ENCODE results near the gene RAB40A.
A peak's percentile ranks its signal among the peaks of the same experiment; 100 is the strongest.

RAB40A gene, protein sequence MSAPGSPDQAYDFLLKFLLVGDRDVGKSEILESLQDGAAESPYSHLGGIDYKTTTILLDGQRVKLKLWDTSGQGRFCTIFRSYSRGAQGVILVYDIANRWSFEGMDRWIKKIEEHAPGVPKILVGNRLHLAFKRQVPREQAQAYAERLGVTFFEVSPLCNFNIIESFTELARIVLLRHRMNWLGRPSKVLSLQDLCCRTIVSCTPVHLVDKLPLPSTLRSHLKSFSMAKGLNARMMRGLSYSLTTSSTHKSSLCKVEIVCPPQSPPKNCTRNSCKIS

DNA sequence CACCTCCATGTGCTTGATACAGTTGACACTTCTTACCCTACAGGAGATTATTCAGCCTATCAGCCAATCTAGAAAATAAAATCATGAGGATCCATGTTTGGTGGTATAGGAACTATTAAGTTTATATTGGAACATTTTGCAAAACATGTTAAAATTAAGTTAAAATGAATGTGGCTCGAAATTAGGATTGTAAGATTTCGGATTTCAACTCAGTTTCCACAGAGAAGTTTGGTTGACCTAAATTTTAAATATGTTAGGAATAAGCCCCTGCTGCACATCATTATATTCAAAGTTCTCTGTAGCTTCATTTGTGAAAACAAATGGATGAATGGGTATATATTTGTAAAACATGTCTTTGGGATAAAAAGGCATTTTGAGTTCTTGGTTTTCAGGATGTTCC, at the start of gene RAB40A:
RAB40A (minus strand) TSS at position 101 of the 400 bp plus-strand sequence. CDS start 18,733 bp downstream, outside the sequence.
- no peak for DNase-seq (ENCODE audit: low read depth, low spot score)

- DNase-seq (ENCODE audit: low read depth, low spot score), result no peak
Observed at GRCh38 chrX:103565752-103566151, 46.5 kb upstream of the RAB40A start.

DNA sequence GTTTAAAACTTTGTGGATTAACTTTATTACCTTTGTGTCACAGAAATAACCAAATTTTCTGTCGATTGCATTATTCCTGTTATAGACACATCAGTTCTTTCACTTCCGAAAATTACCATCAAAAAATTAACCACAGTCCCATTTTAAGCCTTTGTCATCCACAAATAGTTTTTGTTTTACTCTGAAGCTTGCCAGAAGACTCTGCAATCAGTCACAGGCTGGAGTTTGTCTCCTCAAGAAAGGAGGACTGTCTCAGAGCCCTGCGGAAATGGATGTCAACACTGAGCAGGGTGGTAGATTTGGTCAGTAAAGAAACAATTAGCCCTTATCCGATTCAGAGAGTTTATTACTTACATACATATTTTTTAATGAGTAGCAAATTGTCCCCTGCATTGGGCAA, 45.9 kb upstream of the RAB40A start:
- DNase-seq (ENCODE audit: low read depth, low spot score), result no peak

DNA sequence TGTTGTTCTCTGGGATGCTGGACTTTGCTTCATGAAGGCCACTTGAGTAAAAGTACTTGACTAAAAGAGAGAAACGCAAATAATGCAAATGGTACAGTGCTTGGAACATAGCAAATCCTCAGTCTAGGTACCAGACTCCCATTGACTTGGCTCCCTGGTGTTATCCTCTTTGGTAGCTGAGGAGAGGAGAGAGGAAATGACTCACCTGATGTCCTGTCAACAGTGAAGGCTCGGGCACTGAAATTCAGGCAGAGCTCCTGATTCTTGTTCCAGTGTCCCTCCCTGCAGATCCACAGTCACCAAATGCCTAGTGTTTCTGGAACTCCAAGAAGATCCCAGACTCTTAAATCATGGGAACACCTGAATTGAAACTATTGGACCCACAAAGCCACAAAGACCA, 43.5 kb upstream of the RAB40A start:
- DNase-seq (ENCODE audit: low read depth, low spot score), result no peak

- DNase-seq (ENCODE audit: low read depth, low spot score), result no peak
Observed at GRCh38 chrX:103560256-103560655, 41.0 kb upstream of the RAB40A start.

DNA sequence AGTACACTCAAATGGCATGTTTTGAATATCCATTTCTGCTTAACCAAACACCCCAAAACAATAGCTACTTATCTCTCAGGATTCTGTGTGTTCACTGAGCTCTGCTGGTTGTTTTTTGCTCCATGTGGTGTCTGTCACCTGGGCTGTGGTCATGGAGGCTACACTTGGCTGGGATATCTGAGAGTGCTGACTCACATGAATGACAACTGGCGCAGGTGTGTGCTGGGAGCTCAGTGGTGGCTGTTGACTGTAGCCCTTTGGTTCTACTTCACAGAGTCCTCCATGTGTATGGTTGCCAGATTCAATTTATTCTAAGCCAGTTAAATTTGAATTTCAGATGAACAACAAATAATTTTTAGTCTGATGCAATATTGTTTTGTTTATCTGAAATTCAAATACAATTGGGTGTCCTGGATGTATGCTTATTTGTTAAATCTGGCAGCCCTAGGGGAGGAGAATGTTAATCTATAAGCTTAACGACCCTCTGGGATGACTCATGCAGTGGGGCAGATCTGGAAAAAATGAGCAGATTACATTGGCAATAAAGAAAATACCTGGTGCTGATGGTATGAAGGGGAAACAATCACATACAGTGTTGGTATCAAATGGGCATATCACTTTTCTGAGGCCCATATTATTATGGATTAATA, 37.8 kb upstream of the RAB40A start:
- no peak for DNase-seq (ENCODE audit: low read depth, low spot score)

- peak; percentile 93 for DNase-seq (ENCODE audit: low read depth, low spot score)
Observed at GRCh38 chrX:103554687-103555424, 35.6 kb upstream of the RAB40A start.

DNA sequence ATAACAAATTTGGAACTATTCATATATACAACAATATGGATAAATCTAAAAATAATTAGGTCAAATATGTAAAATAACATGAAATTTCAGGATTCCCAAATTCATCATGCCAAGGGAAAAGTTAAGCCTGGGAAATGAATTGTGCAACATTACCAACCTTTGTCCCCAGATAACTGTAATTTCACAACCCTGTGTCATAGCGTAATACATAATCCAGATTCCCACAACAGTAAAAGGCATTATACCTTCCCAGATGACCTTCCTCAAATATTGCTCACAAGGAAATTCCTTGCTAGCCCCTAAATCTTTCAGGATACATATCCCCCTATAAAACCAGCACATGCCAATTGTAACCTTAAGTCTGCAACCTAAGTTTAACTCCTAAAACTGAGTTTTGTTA, 32.9 kb upstream of the RAB40A start:
- no peak for DNase-seq (ENCODE audit: low read depth, low spot score)

- no peak for DNase-seq (ENCODE audit: low read depth, low spot score)
Observed at GRCh38 chrX:103550415-103551051, 31.2 kb upstream of the RAB40A start.

GRCh38 chrX:103549916-103550315, 30.6 kb upstream of the RAB40A start:
- no peak for DNase-seq (ENCODE audit: low read depth, low spot score)

DNA sequence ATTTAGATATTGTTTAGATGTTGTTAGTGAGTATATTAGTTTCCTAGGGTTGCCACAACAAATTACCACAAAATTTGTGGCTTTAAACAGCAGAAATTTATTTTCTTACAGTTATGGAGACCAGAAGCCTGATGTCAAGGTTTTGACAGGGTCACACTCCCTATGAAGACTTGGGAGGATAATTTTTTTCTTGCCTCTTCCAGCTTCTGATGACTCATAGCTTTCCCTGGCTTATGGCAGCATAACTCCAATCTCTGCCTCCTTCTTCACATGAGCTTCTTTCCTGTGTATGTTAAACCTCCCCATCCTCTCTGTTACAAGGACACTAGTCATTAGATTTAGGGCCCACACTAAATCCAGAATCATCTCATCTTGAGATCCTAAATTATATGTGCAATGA, 20.9 kb upstream of the RAB40A start:
- no peak for DNase-seq (ENCODE audit: low read depth, low spot score)

- DNase-seq (ENCODE audit: low read depth, low spot score), result no peak
Observed at GRCh38 chrX:103539695-103540094, 20.4 kb upstream of the RAB40A start.

DNA sequence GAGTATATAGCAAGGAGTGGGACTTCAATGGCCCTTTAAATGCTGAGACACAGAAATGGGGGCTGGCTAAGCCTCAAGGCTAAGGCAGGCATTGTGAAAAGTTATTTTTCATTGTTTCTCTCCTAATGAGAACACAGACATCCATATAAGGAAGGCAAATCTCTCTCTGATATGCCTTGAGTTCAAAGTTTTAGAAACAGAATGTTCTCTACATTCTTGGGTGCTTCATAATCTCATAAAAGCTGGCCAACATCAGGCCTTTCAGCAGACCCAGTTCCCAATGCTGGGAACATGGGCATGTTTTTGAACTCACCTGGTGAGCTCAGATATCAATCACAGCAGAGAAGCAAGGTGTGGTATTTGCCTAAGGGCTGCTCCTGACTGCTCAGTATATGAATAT, 19.4 kb upstream of the RAB40A start:
- DNase-seq (ENCODE audit: low read depth, low spot score), result no peak

DNA sequence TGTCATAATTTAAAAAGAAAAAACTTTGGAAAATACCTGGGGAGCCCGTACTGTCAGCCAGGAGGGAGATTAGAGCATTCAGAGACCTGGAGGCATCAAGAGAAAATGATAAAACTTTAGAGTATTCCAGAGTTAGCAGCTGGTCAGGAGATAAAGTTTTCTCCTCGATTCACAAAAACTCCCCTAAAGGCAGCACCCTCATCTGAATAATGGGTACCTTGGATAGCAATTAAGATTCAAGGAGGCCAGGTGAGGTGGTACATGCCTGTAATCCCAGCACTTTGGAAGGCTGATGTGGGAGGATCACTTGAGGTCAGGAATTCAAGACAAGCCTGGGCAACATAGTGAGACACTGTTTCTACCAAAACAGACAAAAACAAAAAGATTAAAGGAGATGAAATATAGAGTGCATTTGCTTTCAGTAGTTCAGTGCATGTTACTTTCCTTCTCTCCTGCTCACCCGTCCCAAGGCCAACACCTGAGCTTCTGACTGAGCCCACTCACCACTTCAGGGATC, 18.6 kb upstream of the RAB40A start:
- no peak for DNase-seq (ENCODE audit: low read depth, low spot score)

DNA sequence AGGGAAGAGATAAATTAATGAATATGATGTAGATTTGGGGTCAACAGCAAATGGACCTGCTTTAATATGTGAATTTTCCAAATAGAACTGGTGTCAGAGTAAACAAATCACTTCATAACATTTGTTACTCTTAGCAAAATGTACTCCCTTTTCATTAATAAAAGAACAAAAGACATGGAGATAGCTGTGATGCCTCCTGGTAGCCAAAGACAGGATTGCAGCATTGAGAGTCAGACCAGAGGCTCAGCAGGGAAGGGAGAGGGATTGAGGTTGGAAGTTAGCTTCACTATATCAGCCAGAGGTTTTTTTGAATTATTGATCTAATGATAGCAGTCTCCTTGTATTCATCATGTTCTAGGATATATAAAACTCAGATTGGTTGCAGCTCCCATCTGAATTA, 17.4 kb upstream of the RAB40A start:
- no peak for DNase-seq (ENCODE audit: low read depth, low spot score)

GRCh38 chrX:103536071-103536470, 16.8 kb upstream of the RAB40A start:
- DNase-seq (ENCODE audit: low read depth, low spot score), result no peak

DNA sequence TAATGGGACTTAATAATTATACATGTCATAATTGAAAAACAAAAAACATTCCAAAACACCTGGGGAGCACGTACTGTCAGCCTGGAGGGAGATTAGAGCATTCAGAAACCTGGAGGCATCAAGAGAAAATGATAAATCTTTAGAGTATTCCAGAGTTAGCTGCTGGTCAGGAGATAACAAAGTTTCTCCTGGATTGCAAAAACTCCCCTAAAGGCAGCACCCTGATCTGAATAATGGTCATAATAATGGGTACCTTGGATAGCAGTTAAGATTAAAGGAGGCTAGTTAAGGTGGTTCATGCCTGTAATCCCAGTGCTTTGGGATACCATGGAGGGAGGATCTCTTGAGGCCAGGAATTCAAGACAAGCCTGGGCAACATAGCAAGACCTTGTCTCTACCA, 15.9 kb upstream of the RAB40A start:
- no peak for DNase-seq (ENCODE audit: low read depth, low spot score)

DNA sequence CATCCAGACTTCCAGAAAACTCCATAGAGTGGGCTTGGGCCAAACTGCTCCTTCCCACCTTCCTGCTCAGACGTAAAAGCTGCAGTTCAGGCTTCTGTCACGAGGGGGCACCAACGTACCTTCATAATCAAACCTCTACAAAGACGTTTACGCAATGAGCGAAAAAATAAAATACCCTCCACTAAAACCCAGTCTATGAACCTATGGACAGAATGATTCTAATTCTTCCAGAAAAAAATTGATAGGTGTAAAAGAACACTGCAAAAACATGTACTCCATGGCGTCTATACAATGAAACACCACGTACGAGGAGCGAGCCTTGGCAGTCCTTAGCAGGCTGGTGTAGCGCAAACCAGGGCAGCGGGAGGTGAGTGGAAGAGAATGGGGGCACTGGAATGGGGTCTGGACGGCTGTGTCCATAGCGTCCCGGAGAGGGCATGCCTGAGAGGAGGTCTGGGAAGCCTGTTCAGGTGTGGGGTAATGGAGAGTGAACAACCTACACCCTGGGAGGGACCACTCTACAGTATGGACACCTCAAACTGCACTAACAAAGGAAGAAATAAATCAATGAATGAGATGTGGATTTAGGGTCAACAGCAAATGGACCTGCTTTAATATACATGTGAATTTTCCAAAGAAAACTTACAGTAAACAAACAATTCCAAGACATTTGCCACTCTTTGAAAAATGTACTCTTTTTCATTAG, 14.4 kb upstream of the RAB40A start:
- peak; percentile 89 for DNase-seq (ENCODE audit: low read depth, low spot score)

DNA sequence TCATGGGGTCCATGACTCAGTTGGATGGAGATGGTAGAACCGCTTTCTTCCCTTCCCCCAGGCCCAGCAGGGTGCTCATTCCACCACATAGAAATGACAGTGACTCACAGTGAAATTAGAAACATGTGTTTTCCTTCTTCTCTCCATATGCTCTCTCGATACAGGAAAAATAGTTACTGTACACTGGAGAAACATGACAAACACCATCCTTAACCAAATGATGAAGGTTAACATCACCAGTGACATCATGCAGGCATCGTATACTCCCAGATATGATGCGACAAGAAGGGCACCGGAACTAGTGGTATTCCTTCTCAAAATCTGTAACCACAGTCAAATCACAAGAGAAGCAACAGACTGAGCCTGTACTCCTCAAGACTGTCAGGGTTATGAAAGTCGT, 11.7 kb upstream of the RAB40A start:
- DNase-seq (ENCODE audit: low read depth, low spot score), result no peak

GRCh38 chrX:103530545-103530944, 11.3 kb upstream of the RAB40A start:
- DNase-seq (ENCODE audit: low read depth, low spot score), result no peak

DNA sequence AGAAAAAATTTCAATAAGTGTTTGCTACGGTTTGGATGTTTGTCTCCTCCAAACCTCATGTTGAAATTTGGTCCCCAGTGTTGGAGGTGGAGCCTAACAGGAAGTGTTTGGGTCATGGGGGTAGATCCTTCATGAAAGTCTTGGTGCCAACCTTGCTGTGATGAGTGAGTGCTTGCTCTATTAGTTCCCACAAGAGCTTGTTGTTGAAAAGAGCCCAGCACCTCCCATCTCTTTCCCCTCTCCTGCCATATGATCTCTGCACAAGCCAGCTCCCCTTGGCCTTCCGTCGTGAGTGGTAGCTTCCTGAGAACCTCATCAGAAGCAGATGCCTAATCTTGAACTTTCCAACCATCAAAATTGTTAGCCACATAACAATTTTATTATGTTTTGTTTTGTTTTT, 10.3 kb upstream of the RAB40A start:
- no peak for DNase-seq (ENCODE audit: low read depth, low spot score)

DNA sequence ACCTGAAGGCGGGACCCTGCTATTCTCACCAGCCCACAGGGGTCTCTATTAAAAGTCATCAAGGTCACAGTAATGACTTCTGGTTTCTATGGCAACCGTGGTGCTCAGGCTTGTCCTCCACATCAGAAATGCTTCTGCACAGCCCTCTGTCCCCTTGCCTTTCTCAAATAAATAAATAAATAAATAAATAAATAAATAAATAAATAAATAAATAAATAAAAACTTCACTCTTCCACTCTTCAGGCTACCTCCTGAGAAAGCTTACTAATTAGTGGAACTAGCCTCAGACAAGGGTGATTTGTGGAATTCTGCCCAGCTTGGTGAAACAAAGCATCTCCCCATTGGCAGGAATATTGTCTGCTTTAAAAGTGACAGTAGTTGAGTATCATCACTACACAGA, 5.5 kb upstream of the RAB40A start:
- no peak for DNase-seq (ENCODE audit: low read depth, low spot score)
